CD4-positive, alpha-beta T cell treated with Interleukin-10 for 1 hour (primary cell): ENCODE measurements around the gene PRRT1B.

Experiments used
- DNase-seq: peaks from one replicate; pipeline ENCODE4 v3.0.0-alpha.2; 2020

Gene PRRT1B

DNA sequence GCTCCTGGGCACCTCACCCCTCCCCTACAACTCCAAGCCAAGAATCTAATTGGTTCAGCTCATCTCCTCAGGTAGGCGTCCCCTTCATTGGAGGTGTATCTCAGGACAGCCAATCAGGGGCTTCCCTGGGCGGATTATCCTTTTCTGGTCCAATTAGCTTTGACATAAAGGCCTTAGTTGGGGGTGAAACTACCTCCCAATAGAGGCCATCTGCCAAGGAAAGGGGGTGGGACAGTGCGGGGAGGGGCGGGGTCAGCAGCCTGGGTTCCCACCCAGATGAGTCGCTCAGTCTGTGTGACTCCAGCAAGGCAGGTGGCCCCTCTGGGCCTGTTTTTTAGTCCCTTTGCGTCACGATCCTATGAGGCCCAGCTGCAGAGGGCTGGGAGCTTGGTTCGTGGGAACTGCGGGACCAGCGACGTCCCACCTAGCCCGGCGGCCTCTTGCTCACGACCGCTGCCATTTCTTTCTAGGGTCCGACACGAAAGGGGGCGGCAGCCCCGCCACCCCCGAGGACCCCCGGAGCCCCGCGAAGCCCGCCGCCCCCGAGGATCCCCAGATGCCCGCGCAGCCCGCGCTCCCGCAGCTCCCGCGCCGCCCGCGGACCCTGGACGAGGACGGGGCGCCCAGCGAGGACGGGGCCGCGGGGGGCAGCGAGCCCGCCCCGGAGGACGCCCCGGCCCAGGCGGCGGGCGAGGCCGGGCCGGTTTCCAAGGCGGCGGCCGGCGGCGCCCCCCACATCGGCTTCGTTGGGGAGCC is 8.9 kb downstream of the PRRT1B start:
- DNase-seq = no peak

DNA sequence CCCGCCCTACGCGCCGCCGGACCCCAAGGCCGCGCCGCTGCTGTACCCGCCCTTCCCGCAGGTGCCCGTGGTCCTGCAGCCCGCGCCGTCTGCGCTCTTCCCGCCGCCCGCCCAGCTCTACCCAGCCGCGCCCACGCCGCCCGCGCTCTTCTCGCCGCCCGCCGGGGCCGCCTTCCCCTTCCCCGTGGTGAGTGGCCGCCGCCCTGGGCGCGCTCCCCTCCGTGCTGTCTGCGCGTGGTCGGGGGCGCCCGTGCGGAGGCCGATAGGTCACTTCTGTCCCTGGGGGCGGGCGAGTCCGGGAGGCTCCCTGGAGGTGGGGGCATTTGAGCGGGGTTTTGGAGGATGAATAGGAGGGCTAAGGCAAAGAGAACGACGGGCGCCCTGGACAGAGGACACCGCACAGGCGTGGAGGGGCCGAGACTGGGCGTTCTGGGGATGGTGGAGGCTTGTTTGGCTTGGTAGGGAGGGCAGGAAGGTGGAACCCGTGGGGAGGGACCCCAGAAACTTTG is 9.6 kb downstream of the PRRT1B start:
- no peak for DNase-seq

DNA sequence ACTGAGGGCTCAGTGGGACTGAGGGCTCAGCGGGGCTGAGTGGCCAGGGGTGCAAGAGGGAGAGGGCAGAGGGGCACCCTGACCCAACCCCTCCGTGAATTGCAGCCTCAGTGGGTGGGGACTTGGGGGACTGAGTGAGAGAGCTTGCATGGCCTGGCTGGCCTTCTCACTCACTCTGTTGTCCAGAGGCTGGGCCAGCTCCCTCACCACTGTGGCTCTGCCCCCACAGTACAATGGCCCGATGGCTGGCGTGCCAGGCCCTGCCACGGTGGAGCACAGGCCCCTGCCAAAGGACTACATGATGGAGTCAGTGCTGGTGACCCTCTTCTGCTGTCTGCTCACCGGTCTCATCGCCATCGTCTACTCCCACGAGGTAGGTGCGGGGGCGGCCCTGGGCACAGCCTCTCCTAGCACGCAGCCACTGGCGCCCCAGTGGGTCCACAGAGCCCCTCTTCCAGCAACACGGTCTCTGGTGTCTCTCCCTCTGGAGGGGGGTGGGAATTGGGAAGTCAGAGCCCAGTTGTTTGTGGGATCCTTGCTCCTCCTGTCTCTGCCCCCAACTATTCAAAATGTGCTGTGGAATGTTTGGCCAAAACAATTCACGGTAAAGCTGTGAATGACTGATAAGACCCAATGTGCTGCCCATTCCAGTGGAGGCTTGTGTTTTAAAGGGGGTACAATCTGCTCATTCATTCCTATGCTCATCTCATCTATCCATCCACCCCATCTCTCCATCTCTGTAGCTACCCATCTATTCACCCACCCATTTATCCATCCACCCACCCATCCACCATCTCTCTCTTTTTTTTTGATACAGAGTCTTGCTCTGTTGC is 10.7 kb downstream of the PRRT1B start:
- no peak for DNase-seq

DNA sequence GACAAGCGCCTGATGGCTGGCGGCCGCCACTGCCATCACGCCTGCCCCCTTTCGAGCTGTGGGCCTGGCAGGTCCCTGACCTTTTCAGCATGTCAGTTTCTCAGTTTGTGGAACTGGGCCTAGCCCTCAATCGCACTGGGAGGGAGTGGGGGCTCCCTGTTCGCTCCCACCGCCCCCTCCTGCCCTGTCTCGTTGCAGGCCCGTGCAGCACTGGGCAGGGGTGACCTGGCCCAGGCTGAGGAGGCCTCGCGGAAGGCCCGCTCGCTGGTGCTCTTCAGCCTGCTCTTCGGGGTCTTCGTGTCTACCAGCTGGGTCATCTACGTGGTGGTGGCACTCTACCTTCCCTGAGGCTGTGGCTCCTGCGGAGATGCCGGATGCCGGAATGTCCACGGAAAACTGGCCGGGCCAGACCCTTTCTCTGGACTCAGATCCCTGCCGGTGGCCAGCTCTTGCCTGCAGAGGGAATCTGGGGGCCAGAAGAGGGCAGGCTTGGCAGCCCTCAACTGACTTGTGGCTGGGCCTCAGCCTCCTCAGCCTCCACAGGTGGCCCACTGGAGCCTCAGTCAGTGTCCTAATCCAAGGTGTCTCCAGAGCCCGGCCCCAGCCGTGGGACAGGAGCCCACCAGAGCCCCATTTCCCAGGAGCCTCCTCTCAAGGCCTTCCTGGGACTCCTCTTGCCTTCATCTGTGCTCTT is 12.7 kb downstream of the PRRT1B start:
- no peak for DNase-seq

DNA sequence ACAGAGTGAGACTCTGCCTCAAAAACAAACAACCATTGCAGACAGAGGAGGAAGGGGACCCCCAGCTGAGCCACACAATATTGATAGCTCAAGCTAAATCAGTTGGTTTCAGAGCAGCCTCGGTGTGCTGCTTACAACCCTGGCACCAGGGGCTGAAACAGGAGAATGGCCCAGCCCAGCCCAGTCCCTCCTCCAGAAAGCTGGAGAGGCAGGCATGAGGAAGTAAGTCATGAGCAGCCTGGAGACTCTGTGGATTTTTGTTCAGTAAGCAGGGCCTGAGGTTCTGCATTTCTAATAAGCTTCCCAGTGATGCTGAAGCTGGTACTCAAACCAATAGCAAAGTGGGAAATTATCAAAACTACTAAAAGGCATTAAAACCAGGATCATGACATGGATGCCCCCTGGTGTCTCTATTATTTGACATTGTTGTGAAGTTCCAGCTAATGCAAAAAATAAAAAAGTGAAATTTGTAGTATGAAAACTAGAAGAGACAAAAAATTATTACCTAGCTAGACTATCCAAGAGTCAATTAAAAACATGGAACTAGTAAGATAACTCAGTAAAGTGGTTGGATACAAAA is 14.2 kb downstream of the PRRT1B start:
- no peak for DNase-seq

DNA sequence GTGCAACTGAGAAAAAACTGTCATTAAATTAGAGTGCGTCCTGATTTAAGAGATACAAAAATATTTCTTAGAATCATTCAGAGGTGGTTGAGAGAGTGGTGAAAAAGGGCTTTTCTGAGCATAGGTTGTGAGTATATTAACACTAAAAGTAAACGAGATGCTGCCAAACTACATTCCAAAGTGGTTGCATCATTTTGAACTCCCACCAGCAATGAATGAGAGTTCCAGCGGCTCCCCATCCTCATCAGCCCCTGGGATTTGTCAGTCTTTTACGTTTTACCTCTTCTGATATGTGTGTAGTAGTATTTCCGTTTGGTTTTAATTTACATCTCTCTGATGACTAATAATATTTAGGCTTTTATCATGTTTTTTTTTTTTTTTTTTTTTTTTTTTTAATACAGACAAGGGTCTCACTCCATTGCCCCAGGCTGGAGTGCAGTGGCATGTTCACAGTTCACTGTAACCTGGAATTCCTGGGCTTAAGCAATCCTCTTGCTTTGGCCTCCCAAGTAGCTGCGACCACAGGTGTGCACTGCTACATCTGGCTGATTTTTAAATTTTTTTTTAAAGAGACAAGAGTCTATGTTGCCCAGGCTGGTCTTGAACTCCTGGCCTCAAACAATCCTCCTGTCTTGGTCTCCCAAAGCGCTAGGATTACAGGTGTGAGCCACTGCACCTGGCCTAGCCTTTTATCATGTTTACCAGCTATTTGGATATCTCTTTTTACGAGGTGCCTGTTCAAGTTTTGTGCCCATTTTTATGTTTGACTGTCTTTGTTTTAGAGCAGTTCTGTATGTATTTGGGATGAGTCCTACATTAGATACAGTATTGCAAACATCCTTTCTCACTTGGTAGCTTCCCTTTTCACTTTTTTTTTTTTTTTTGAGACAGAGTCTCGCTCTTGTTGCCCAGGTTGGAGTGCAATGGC is 17.0 kb downstream of the PRRT1B start:
- no peak for DNase-seq

DNA sequence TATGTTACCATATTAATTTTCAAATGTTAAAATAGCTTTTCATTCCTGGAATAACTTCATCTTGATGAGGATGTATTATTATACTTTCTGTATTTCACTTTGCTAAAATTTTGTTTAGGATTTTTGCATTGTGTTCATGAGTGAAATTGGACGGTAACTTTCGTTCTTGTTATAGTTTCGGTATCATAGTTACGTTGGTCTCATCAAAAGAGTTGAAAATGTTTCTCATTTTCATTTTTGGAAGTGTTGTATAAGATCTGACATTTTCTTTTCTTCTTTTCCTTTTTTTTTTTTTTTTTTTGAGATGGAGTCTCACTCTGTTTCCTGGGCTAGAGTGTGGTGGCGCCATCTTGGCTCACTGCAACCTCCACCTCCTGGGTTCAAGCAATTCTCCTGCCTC is 20.0 kb downstream of the PRRT1B start:
- DNase-seq = no peak

DNA sequence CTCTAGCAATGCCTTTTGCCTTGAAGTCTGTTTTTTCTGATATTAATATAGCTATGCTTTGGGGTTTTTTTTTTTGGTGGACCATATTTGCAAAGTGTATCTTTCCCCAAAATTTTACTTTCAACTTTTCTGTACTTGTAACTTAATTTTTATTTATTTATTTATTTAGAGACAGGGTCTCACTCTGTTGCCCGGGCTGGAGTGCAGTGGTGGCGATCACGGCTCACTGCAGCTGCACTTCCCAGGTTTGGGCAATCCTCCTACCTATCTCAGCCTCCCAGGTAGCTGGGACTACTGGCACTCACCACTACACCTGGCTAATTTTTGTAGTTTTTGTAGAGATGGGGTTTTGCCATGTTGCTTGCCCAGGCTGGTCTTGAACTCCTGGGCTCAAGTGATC is 20.8 kb downstream of the PRRT1B start:
- no peak for DNase-seq

DNA sequence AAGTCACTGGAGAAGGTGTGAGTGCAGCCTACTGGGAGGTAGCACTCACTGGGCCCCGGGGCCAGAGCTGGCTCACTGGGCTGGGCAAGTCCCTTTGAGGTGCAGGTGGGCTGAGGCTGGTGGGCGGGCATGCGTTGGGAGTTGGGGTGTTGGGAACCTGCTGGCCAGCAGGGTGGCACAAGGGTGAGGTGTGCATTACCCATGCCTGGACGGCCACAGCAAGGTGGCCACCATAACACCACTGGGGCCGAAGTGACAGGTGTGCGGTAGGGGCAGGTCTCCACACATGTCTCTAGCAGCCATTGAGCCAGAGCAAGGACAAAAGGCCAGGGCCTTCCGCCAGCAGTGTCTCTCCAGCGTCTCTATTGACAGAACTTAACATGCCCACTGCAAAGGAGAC is 22.6 kb downstream of the PRRT1B start:
- DNase-seq = no peak

DNA sequence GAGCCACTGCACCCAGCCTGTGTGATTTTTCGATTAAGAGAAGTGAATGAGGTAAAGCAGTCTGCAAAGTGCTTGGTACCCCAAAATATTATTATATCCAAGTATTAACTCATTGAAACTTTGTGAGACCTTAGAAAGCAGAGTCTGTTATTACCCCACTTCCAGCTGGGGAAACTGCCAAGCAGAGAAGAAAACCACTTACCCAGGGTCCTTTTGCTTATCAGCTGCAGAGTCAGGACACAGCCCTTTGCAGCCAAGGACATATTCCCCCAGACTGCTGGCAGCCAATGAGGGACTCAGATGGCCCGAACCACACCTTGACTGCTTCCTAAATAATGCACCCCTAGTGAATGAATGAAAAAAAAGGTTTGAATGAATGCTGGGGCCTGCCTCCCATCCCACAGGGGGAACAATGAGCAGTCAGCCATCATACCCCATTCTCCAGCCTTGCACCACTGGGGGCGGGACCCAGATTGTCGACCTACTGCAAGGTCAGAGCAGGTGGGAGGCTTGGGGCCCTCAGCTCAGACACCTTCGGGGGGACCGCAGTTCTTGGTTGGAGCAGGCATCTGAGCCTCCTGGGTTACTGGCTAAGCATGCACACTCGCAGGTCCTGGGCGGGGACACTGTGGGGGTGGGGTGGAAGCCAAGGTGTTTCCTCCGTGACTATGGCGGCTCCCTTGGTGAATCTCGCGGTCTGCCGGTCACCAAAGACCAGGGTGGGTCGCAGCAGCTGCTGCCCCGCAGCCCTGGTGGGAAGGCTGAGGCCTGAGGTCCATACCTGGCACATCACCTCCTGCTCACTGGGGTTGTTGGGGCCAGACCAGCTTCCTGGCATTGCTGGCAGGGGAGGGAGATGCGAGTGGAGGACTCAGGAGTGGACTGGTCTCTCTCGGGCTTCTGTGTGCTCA is 29.7 kb downstream of the PRRT1B start:
- DNase-seq = no peak

DNA sequence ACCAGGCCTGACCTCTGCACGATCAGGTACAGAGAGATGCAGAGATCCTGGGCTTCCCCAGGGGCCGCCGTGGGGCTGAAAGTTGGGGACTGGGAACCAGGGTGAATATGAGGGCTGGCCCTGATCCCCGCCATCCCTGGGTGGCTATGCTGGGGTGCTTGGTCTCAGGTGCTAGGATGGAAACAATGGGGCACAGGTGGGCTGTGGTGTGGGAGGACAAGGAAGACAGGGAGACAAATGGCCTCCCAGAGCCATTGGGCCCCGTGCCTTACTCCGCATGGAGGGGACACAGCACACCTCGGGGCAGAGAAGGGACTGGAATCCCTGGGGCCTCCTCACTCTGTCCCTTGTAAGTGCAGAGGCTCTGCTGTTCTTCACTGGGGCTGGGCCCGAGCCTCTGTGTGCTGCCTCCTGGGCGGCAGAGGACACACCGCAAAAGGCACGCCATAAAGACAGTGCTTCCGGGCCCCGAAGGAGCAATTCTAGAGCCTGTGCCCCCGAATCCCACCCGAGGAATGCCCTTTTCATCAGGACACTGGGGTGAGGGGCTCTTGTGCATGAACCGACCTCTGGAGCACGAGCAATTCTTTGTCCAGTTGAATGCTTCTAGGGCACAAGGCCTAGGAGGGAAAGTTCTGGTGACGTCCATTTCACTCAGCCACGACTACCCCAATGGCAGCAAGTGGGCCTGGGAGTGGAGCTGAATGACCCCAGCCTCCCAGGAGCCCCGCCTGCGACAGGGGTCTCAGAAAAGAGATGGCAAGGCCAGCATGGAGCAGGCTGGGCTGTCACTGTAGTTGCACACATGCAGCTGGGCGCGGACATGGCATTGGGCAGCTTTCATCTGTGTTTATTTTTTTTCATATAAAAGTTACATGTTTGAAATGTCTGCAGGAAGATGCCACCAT is 30.9 kb downstream of the PRRT1B start:
- DNase-seq = no peak

DNA sequence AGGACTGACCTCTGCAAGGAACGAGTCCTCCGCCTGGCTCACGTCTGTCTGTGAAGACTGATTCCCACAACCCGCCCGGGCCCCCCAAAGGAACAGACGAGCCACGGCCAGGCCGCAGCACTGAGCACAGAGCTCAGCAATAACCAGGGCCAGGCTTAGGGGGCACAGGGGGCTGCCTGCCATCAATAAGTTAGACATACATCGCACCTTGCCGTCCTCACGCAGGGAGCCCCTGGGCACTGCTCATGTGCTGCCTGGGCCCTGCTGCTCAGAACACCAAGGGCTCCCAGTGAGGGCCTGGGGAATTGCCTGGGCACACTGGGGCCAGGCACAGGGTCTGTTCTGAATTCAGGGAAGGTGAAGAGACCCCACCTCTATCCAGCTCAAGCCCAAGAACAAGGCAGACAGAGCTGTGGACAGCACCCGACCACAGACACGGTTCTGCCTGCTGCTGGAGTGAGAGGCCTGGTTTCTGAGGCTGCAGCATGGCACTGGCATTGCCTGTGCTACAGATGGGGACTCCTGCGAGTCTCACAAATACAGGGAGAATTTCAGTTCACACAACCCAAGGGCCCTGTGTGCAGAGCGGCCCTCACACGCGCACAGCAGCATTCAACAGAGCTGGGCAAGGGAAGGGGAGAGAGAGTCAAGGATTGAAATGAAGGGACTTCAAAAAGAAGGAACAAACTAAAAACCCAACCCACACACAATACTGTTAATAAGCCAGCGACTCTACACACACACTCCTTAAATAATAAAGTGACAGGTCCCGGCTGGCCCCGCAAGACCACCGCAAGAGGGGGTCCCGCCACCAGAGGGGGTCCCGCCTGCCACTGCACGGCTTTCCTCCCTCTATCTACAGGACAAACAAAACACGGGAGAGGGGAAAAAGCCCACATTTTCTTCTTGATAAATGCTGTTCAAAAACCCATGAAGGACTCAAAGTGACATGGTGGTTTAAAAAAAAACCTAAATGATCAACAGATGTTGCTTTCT is 32.0 kb downstream of the PRRT1B start:
- DNase-seq = no peak

DNA sequence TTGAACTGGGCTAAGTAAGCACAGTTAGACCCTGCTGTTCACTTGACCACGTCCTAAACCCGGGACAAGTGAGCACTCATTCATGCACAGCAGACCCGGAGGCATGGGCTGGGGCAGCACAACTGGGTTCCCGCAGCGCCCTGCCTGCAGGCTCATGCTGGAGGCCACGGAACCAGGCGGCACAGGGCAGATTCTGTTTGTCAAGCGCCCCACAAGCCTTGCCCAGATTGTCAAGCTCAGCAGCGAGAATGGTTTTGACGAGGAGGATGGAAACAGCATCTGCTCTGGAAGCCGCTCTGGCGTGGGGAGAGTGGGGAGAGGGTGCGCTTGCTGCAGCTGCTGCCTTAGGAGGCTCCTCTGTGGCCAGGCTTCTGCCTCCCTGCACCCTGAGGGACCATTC is 32.7 kb downstream of the PRRT1B start:
- no peak for DNase-seq

DNA sequence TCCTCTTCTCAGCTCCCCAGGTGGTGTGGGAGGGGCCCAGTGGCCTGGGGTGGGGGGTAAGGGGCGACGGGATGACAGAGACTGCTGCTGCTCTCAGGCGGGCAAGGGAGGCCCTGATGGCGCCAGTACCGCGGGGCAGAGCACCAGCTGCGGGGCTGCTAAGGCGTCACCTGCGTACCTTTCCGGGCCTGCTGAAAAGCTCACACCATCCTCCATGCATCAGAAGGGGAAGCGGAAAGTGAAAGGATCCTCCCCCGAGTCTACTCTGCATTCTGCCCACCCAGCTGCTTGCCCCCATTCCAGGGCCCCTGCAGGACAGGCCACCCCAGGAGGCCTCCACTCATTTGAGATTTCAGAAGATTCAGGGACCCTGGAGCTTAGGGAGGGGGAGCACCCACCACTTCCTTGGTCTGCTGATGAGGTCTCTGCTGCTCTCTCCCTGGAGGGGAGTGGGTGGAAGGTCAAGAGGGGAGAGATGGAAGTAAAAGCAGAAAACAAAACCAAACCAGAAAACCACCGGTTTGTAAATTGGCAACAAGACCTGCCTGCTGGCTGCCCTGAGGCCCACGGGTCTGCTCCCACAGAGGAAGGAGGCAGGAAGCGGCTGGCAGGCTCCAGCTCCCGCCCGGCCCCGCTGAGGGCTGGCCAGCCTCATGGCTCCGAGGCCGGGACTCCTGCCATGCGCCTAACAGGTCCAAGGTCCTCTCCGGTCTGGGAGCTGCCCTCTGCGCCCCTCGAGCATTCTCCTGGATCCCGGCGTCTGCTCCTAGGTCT is 33.6 kb downstream of the PRRT1B start:
- DNase-seq = peak; percentile 57

DNA sequence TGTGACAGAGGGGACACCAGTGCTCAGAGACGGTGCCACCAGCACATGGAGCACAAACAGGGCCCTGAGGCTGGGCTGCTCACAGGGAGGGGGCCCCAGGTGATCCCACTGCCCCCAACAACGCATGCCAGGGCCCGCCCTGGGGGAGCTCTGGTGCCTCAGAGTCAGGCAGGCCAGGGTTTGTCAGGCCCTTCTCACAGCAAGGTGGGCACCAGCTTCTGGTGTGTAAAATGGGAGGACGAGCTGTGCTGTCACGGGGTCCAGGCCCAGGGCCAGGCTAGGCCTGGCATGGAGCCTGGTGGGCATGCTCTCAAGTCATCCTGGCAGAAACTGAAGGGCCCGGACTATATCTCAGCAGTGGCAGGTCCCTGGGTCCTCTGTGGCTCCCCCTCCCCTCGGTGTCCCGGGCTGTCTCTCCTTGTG is 34.5 kb downstream of the PRRT1B start:
- no peak for DNase-seq

DNA sequence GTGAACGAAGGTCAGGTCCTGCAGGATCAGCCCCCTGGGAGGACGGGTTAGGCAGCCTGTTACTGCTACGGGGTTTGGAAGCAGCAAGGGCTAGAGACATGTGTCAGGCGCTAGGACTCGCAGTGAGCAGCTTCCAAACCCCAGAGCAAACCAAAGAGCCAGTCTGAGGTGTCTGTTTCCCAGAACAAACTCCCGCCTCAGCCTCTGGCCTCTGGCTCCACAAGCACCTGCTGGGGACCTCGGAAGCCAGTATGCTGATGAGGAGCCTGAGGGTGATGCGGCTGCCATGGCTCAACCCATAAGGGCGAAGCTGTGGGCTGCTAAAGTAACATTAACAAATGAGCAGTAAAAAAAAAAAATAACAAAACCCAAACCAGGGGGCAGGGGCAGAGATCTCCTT is 35.0 kb downstream of the PRRT1B start:
- DNase-seq = no peak

DNA sequence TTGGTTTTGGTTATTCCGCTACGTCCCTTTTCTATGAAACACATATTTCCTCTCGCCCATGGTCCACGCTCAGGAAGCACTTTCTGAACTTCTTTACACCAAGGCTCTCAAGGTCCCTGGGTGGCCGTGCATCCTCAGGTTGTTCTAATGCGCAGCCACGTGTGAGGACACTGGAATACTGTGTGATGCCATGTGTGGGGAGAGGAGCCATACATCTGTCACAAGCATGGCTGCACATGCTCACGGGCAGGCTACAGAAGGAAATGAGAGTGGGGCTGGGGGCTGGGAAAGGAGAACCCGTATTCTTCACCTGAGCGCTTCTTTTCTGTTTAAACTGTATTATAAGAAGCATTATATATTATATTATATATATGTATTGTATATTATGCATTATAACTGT is 36.7 kb downstream of the PRRT1B start:
- DNase-seq = no peak
